A204.1 (cell line): ENCODE measurements around the gene SCML1.
"Not testable (repeated sequence)": the region's sequence is repeated elsewhere in the genome, so short reads cannot be mapped to it uniquely, and the experiment has no call there.

Experiments
- FAIRE-seq: peaks from 2 replicates; lab custom pipeline; 2012; peaks lifted over from hg19 to GRCh38; lab: Jason Lieb, UNC

SCML1 gene

GRCh38 chrX:17738737-17739535, 1.6 kb downstream of the SCML1 start:
- FAIRE-seq: no peak

- FAIRE-seq: no peak
Measured at GRCh38 chrX:17740137-17741122, 3.1 kb downstream of the SCML1 start.

DNA sequence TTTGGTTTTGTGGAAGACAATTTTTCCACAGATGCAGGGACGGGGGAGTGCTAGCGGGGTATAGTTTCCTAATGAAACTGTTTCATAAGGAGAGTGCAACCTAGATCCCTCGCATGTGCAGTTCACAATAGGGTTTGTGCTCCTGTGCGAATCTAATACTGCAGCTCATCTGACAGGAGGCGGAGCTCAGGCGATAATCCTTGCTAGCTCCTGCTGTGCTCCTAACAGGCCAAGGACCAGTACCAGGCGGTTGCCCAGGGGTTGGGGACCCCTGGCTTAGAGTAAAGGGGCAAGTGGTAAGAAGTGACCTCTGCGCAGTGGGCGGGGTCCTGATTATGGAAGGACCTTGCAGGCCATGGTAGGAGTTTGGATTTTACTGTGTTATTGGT, 3.8 kb downstream of the SCML1 start:
- no peak for FAIRE-seq

GRCh38 chrX:17743913-17744312, 6.6 kb downstream of the SCML1 start:
- no peak for FAIRE-seq

GRCh38 chrX:17744896-17745523, 7.7 kb downstream of the SCML1 start:
- FAIRE-seq: peak; percentile 94

DNA sequence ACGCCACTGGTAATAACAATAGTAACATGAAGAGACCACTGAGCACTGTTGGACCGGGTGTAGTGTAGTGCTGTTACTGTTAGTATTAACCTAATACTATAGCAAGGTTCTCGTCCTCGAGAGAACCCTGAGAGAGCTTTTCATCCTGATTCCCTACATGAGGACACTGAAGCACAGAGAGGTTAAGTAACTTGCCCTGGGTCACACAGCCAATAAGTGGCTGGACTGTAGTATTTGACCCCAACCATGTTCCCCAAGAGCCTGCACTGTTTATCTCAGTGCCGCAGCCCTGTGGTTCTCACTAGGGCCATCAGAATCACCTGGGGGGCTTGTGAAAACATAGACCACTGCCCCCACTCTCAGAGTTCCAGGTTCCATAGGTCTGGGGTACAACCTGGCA, 10.4 kb downstream of the SCML1 start:
- no peak for FAIRE-seq

- no peak for FAIRE-seq
Measured at GRCh38 chrX:17748684-17749083, 11.4 kb downstream of the SCML1 start.

DNA sequence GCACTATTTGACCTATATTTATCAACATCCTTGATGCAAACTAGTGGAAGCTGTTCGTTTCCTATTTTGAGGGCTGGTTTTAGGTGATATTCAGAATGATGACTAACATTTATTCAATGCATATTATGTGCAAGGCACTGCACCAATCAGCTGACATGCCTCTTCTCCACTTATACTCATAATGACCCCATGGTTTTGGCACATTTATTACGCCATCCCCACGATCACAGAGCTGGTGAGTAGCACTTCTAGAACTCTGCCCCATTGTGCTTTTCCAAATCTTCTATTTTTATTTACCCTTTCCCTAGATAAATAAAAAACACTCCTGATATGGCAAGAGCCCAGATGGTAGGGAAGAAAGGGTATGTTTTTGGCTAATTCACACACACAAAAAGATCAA, 13.1 kb downstream of the SCML1 start:
- FAIRE-seq: no peak

- no peak for FAIRE-seq
Measured at GRCh38 chrX:17758382-17758781, 21.1 kb downstream of the SCML1 start.

DNA sequence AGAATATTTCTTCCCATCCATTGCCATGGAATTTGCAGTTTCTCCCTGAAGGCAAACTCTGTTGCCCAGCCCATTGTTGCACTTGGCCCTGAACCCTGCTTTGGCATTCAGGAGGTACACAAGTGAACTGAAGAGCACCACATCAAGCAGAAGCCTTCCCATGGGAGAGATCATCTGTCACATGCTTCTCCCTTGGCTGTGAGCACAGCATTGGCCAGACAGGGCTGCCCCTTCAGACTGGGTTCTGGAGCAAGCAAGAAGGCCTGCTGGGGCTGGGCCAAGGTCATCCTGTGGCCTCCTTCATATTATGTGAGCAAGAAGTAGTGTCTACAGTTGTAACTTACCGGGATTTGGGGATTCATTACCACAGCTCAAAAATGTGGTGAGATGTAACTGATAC, 22.7 kb downstream of the SCML1 start:
- FAIRE-seq: no peak

DNA sequence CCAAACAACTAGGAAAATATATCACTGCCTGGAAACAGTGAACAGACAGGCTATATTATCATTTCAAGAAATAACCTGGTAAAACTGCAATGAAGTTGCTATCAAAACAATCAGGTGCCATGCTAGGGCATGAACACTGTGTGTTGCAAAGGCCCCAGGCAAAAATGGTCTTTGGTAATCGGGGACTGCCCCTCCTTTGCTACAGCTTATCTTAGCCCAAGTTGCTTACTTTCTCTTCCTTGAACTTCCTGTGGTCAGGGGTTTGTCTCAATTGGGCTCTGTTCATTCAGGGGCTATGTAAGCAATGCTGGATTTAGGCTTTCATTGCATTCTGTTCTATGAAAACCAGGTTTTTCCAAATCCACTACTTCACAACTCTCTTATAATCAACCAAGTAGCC, 30.4 kb downstream of the SCML1 start:
- FAIRE-seq: no peak

DNA sequence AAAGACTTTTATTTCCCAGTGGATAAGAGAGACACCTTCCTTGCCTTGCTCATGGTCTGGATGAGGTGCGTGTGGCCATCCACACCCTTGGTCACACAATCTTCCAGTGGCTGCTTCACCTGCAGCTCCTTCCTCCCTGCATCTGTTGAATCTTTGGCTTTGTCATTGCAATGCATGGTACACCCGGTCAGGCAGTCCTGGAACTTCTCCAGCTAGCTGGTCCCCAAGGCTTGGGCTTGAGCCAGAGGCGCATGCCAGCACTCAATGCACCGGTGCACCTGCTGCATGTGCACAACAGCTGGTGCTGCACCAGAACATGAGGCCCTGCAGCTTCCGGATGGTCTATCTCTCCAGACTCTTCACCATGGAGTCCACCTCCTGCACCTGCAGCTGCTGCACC, 31.7 kb downstream of the SCML1 start:
- no peak for FAIRE-seq

DNA sequence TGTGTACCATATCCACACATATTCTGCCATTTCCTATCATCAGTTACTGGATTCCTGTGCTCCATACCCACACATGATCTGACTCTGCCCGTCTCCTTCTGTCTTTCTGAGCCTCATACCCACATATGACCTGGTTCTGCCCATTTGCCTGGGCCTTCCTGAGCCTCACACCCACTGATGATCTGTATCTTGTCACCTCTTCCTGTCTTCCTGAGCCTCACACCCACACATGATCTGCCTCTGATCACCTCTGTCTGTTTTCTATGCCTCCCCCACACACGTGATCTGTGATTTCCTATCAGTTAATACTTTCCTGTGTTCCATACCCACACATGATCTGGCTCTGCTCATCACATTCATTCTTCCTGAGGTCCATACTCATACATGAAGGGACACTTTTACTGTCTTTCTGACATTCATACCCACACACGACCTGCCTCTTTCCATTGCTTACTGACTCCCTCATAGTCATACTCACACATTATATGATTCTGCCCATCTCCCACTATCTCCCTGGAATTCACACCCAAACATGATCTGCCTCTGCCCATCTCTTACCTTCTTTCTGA, 32.5 kb downstream of the SCML1 start:
- no peak for FAIRE-seq

DNA sequence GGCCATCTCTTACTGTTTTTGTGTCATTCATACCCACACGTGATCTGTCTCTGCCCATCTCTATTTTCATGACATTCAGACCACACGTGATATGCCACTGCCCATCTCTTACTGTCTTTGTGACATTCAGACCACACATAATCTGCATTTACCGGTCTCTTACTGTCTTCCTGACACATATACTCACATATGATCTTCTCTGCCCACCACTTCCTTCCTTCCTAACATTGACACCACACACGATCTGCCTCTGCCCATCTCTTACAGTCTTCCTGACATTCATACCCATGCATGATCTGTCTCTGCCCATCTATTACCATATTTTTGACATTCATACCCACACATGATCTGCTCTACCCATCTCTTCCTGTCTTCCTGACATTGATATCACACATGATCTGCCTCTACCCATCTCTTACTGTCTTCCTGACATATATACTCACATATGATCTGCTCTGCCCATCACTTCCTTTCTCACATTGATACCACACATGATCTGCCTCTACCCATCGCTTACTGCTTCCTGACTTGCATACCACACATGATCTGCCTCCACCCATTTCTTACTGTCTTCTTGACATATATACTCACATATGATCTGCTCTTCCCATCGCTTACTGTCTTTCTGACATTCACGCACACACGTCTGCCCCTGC, 36.1 kb downstream of the SCML1 start:
- FAIRE-seq: no peak

DNA sequence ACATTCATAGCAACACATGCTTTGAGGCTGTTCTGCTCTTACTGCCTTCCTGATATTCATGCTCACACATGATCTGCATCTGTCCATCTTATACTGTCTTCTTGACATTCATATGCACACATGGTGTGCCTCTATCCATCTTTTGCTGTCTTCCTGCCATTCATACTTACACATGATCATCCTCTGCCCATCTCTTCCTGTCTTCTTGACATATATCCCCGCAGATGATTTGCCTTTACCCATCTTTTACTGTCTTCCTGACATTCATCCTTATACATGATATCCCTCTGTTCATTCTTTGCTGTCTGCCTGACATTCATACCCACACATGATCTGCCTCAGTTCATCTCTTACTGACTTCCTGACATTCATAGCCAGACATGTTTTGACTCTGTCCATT, 36.8 kb downstream of the SCML1 start:
- FAIRE-seq: no peak

- no peak for FAIRE-seq
Measured at GRCh38 chrX:17778997-17779396, 41.7 kb downstream of the SCML1 start.

- FAIRE-seq: no peak
Measured at GRCh38 chrX:17779434-17779833, 42.1 kb downstream of the SCML1 start.

DNA sequence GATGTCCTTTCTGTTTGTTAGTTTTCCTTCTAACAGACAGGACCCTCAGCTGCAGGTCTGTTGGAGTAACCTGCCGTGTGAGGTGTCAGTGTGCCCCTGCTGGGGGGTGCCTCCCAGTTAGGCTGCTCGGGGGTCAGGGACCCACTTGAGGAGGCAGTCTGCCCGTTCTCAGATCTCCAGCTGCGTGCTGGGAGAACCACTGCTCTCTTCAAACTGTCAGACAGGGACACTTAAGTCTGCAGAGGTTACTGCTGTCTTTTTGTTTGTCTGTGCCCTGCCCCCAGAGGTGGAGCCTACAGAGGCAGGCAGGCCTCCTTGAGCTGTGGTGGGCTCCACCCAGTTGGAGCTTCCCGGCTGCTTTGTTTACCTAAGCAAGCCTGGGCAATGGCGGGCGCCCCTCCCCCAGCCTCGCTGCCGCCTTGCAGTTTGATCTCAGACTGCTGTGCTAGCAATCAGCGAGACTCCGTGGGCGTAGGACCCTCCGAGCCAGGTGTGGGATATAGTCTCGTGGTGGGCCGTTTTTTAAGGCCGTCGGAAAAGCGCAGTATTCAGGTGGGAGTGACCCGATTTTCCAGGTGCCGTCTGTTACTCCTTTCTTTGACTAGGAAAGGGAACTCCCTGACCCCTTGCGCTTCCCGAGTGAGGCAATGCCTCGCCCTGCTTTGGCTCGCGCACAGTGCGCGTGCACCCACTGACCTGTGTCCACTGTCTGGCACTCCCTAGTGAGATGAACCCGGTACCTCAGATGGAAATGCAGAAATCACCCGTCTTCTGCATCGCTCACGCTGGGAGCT, 49.5 kb downstream of the SCML1 start:
- not testable (repeated sequence) for FAIRE-seq

DNA sequence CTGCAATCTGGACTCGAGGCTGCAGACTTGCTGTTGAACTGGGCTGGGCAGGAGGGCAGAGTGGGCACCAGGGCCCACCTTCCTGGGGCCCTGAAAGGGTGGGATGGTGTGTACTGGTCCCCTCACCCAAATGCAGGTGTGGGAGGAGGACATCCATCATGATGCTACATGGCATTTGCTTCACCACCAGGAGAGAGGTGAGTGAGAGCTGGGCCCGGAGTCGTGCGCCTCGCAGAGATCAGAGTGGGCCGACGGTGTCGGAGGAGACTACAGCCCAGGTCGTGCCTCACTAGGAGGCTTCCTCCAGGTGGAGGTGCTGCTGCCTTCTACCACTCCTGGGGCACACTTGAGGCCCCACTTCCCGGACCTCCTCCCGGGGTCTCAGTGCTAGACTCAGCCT, 50.3 kb downstream of the SCML1 start:
- no peak for FAIRE-seq

GRCh38 chrX:17788439-17788838, 51.1 kb downstream of the SCML1 start:
- no peak for FAIRE-seq

DNA sequence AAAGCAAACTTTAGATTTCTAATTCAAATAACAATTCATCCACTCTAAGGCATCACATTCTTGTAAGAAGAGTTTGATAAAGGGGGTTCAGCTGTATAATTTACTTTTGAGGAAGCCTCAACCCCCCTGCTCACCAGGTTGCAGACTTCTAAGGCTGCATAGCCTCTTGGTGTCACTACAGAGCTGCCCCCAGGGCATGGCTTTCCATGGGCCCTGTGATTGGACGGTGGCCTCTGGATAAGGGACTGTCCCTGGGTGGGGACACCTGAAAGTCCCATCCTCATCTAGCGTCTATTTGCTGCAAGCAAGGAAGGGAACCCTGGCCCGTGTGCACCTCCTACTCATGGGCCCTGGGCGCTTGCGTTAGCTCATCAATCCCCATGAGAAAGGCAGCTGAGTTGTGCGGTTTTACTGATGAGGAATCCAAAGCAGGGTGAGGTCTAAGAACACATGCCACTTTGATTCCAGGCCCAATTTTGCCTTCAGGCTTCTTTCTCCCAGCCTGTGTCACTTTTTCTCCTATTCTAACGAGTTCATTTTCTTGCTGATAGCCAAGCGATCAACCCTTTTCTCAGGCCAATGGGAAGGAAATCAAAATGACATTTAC, 51.8 kb downstream of the SCML1 start:
- no peak for FAIRE-seq
